SK-N-SH treated with all-trans-retinoic acid at 6 μM for 48 hours (cell line): Measurements from ENCODE around the gene ACTR2.

Source experiments
- CREB5 ChIP-seq: fragments of 250-450 bp; sonication (Bioruptor Pico); IDR thresholded peaks from 2 replicates; pipeline ENCODE4 v1.5.1; 2020; ENCODE audit warnings: low read depth, mild to moderate bottlenecking, moderate library complexity
- CSDC2 ChIP-seq: fragments of 250-450 bp; sonication (Bioruptor Pico); IDR thresholded peaks from 2 replicates; pipeline ENCODE4 v1.5.0; 2020; ENCODE audit warnings: mild to moderate bottlenecking, moderate library complexity
- GLIS3 ChIP-seq: fragments of 250-450 bp; sonication (Bioruptor Pico); IDR thresholded peaks from 2 replicates; pipeline ENCODE4 v1.5.0; 2020; ENCODE audit warnings: mild to moderate bottlenecking, moderate library complexity
- PPARA ChIP-seq: fragments of 250-450 bp; sonication (Bioruptor Pico); IDR thresholded peaks from 2 replicates; pipeline ENCODE4 v1.5.0; 2020; ENCODE audit warnings: mild to moderate bottlenecking, borderline replicate concordance
- RARB ChIP-seq: fragments of 250-450 bp; sonication (Bioruptor Pico); IDR thresholded peaks from 2 replicates; pipeline ENCODE4 v1.8.0; 2021; ENCODE audit warnings: mild to moderate bottlenecking, moderate library complexity
- TCF4 ChIP-seq: fragments of 250-450 bp; sonication (Bioruptor Pico); IDR thresholded peaks from 2 replicates; pipeline ENCODE4 v1.8.0; 2021; ENCODE audit warnings: mild to moderate bottlenecking, moderate library complexity, borderline replicate concordance
- TOX ChIP-seq: fragments of 250-450 bp; sonication (Bioruptor Pico); IDR thresholded peaks from 2 replicates; pipeline ENCODE4 v1.8.0; 2021; ENCODE audit warnings: mild to moderate bottlenecking, moderate library complexity, borderline replicate concordance
- ZC3H10 ChIP-seq: fragments of 250-450 bp; sonication (Bioruptor Pico); IDR thresholded peaks from 2 replicates; pipeline ENCODE4 v1.5.1; 2021; ENCODE audit warnings: mild to moderate bottlenecking, moderate library complexity
- ZFP30 ChIP-seq: fragments of 450-650 bp; formaldehyde crosslinking; IDR thresholded peaks from 2 replicates; pipeline ENCODE4 v1.5.0; 2022; ENCODE audit warnings: mild to moderate bottlenecking, moderate library complexity
- ZNF565 ChIP-seq: fragments of 450-650 bp; formaldehyde crosslinking; conservative IDR thresholded peaks from 2 replicates; pipeline ENCODE4 v1.5.0; 2020; ENCODE audit warnings: low read depth, mild to moderate bottlenecking, moderate library complexity
- ZNF70 ChIP-seq: fragments of 450-650 bp; formaldehyde crosslinking; IDR thresholded peaks from 2 replicates; pipeline ENCODE4 v1.5.0; 2020; ENCODE audit warnings: mild to moderate bottlenecking, moderate library complexity
- TF ChIP-seq, protein P1 (sequence below): fragments of 250-450 bp; sonication (Bioruptor Pico); IDR thresholded peaks from 2 replicates; pipeline ENCODE4 v1.8.0; 2020; ENCODE audit warnings: mild to moderate bottlenecking, moderate library complexity, borderline replicate concordance

DNA sequence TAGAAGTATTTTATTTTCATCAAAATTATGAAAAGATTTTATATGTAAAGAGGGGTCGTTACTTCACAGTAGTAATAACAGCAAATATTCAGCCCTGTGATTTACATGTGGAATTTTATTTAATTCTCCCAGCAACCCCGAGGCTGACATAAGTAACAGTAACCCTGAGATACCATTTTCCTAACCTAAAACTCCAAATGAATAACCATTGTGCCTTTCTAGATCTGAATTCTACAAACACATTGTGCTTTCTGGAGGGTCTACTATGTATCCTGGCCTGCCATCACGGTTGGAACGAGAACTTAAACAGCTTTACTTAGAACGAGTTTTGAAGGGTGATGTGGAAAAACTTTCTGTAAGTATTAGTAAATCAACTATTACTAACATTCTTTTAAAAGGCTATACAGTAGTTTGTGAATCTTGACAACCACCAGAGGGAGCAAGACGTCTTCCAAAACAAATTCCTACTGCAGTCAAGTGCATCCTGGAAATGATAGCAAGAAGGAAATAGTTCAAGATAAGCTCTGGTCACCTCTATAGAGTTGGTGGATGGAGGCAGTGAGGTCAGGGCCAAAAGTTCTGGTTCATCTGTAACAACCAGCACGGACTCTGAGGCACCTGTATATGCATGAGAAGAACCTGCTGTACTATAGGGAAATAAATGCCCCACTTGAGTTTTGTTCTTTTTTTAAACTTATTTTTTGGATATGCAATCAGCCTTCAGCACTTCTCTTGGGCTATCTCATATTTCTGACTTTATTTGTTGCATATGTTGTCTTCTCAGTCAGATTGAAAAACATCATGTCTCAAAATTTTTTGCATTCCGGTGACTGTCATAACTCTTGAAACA is 37.4 kb downstream of the ACTR2 start:
- no peak for TF ChIP-seq ZFP30
- TF ChIP-seq GLIS3 (CRISPR knock-in tag) = no peak
- TF ChIP-seq RARB (CRISPR knock-in tag) = no peak
- TF ChIP-seq PPARA (CRISPR knock-in tag) = no peak
- no peak for TF ChIP-seq ZC3H10 (CRISPR knock-in tag)
- no peak for TF ChIP-seq TCF4
- no peak for TF ChIP-seq ZNF565 (CRISPR knock-in tag)
- TF ChIP-seq CSDC2 = no peak
- no peak for TF ChIP-seq ZNF70 (CRISPR knock-in tag)
- no peak for TF ChIP-seq CREB5 (CRISPR knock-in tag)
- no peak for TF ChIP-seq TOX
- TF ChIP-seq, protein P1, sequence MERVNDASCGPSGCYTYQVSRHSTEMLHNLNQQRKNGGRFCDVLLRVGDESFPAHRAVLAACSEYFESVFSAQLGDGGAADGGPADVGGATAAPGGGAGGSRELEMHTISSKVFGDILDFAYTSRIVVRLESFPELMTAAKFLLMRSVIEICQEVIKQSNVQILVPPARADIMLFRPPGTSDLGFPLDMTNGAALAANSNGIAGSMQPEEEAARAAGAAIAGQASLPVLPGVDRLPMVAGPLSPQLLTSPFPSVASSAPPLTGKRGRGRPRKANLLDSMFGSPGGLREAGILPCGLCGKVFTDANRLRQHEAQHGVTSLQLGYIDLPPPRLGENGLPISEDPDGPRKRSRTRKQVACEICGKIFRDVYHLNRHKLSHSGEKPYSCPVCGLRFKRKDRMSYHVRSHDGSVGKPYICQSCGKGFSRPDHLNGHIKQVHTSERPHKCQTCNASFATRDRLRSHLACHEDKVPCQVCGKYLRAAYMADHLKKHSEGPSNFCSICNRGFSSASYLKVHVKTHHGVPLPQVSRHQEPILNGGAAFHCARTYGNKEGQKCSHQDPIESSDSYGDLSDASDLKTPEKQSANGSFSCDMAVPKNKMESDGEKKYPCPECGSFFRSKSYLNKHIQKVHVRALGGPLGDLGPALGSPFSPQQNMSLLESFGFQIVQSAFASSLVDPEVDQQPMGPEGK (CRISPR knock-in tag) = no peak
